ENCODE measurements around the gene HERC2.
"Not testable (repeated sequence)": the region's sequence is repeated elsewhere in the genome, so short reads cannot be mapped to it uniquely, and the experiment has no call there.

DNA sequence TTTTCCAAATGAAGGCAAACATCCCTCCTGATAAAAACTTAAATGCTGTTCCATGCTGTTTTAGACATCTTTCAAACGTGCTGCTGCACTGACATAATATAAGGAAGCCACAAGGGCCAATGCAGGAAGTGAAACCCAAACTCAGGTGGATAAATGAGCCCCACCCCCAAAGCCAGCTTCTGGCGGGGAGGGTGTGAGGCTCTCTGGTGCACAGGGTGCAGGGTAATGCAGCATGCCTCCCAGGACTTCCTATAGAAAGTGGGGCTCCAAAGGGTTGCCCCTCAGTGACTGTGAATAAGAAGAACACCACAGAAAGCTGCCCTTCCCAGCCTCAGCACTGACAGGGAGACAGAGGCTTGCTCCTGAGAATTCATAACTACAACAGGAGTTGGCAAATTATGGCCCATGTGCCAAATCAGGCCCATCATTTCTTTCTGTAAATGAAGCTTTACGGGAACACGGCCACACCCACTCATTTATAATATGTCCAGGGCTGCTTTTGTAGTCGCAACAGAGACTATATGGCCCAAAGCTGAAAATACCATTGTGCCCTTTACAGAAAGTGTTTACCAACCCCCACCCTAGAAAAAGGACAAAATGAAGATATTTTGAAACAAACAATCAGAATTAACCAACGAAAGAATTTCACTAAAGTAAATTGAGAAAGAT lies 185.6 kb downstream of the HERC2 start:
- TF ChIP-seq, protein P1, sequence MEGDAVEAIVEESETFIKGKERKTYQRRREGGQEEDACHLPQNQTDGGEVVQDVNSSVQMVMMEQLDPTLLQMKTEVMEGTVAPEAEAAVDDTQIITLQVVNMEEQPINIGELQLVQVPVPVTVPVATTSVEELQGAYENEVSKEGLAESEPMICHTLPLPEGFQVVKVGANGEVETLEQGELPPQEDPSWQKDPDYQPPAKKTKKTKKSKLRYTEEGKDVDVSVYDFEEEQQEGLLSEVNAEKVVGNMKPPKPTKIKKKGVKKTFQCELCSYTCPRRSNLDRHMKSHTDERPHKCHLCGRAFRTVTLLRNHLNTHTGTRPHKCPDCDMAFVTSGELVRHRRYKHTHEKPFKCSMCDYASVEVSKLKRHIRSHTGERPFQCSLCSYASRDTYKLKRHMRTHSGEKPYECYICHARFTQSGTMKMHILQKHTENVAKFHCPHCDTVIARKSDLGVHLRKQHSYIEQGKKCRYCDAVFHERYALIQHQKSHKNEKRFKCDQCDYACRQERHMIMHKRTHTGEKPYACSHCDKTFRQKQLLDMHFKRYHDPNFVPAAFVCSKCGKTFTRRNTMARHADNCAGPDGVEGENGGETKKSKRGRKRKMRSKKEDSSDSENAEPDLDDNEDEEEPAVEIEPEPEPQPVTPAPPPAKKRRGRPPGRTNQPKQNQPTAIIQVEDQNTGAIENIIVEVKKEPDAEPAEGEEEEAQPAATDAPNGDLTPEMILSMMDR (IDR thresholded peaks at IDR 0.05), result not testable (repeated sequence)
- TF ChIP-seq POLR2A, EP300, POLR2AphosphoS5 (IDR thresholded peaks at IDR 0.05): not testable (repeated sequence)

Measured in stomach (tissue), 4 donors.